Measurements from ENCODE around the gene SYNE3. TPM values are rescaled to one million over a fixed set of nuclear protein-coding genes. Genes with fewer than 3 reads are reported as not detected.

SYNE3 gene
- total RNA-seq, 1 donor from 2014 or later: 27.0 TPM

GRCh38 chr14:95507701-95508103, 8.7 kb downstream of the SYNE3 start:
- Histone ChIP-seq H3K27me3 (no peaks in the 10 kb centered on the region), H3K4me3 (no peak overlapping the region), H3K27ac (peak overlapping the region; percentile 60), H3K4me1 (peaks cover 95% of the 10 kb centered on the region), H3K9me3 (no peaks in the 10 kb centered on the region), H3K36me3 (no peaks in the 10 kb centered on the region)
- DNase-seq (ENCODE audit: extremely low spot score in 2 of 2): no peak
- TF ChIP-seq POLR2A (IDR thresholded peaks at IDR 0.05): no peak
- intact Hi-C loops (cut with DNase I): no loop called here

GRCh38 chr14:95507174-95507573, 9.3 kb downstream of the SYNE3 start:
- no peak overlapping the region for H3K4me3 ChIP-seq
- no peaks in the 10 kb centered on the region for H3K36me3 ChIP-seq
- intact Hi-C loops (cut with DNase I): no loop called here
- H3K4me1 ChIP-seq: peaks cover 96% of the 10 kb centered on the region
- no peak for DNase-seq (ENCODE audit: extremely low spot score in 2 of 2)
- TF ChIP-seq POLR2AphosphoS5 (IDR thresholded peaks at IDR 0.05; ENCODE audit: insufficient read depth in 1 of 2, low read depth in 1 of 2) (peak in 1 of 2 donors; percentile 66), POLR2A (IDR thresholded peaks at IDR 0.05) (no peak), CTCF (IDR thresholded peaks at IDR 0.05) (no peak)
- H3K9me3 ChIP-seq: no peaks in the 10 kb centered on the region
- no peaks in the 10 kb centered on the region for H3K27me3 ChIP-seq
- H3K27ac ChIP-seq: peak overlapping the region; percentile 60

- Histone ChIP-seq H3K4me1 (peaks cover 96% of the 10 kb centered on the region), H3K27me3 (no peaks in the 10 kb centered on the region), H3K27ac (no peak overlapping the region), H3K36me3 (no peaks in the 10 kb centered on the region), H3K9me3 (no peaks in the 10 kb centered on the region), H3K4me3 (no peak overlapping the region)
- no peak for TF ChIP-seq CTCF (IDR thresholded peaks at IDR 0.05)
- no peak for TF ChIP-seq POLR2A (IDR thresholded peaks at IDR 0.05)
- TF ChIP-seq POLR2AphosphoS5 (IDR thresholded peaks at IDR 0.05; ENCODE audit: insufficient read depth in 1 of 2, low read depth in 1 of 2): no peak
- intact Hi-C loops (cut with DNase I): no loop called here
- DNase-seq (ENCODE audit: extremely low spot score in 2 of 2): no peak
Measured at GRCh38 chr14:95505030-95505589, 11.3 kb downstream of the SYNE3 start.

GRCh38 chr14:95504135-95505029, 12.1 kb downstream of the SYNE3 start:
- intact Hi-C loops (cut with DNase I): no loop called here
- Histone ChIP-seq H3K36me3 (no peaks in the 10 kb centered on the region), H3K4me3 (no peak overlapping the region), H3K27me3 (no peaks in the 10 kb centered on the region), H3K9me3 (no peaks in the 10 kb centered on the region), H3K27ac (peak overlapping the region; percentile 44), H3K4me1 (peaks cover 94% of the 10 kb centered on the region)
- no peak for TF ChIP-seq CTCF (IDR thresholded peaks at IDR 0.05)
- TF ChIP-seq POLR2A (IDR thresholded peaks at IDR 0.05): no peak
- no peak for TF ChIP-seq POLR2AphosphoS5 (IDR thresholded peaks at IDR 0.05; ENCODE audit: insufficient read depth in 1 of 2, low read depth in 1 of 2)
- no peak for DNase-seq (ENCODE audit: extremely low spot score in 2 of 2)

GRCh38 chr14:95503365-95504134, 12.9 kb downstream of the SYNE3 start:
- no peak for TF ChIP-seq POLR2A (IDR thresholded peaks at IDR 0.05)
- no peak for TF ChIP-seq CTCF (IDR thresholded peaks at IDR 0.05)
- no peak for TF ChIP-seq POLR2AphosphoS5 (IDR thresholded peaks at IDR 0.05; ENCODE audit: insufficient read depth in 1 of 2, low read depth in 1 of 2)
- Histone ChIP-seq H3K27me3 (no peaks in the 10 kb centered on the region), H3K27ac (peak overlapping the region; percentile 44), H3K4me3 (no peak overlapping the region), H3K9me3 (no peaks in the 10 kb centered on the region), H3K4me1 (peaks cover 94% of the 10 kb centered on the region), H3K36me3 (no peaks in the 10 kb centered on the region)
- no peak for DNase-seq (ENCODE audit: extremely low spot score in 2 of 2)
- intact Hi-C loops (cut with DNase I): no loop called here

Measured in vagina (tissue), 2 donors.